Measurements from ENCODE around the gene CLDN9. TPM values are rescaled to one million over a fixed set of nuclear protein-coding genes. Genes with fewer than 3 reads are reported as not detected.

CLDN9 gene
- total and polyA plus RNA-seq, 3 donors from 2014 or later: 0.34 to 0.39 (median 0.37) TPM

- Histone ChIP-seq H3K27me3 (no peaks in the 10 kb centered on the region), H3K27ac (no peak overlapping the region), H3K4me3 (no peak overlapping the region), H3K4me1 (peaks cover 4% of the 10 kb centered on the region), H3K9me3 (no peaks in the 10 kb centered on the region), H3K36me3 (ENCODE audit: low read depth, missing control alignments) (no peaks in the 10 kb centered on the region)
- WGBS, 2 donors: 74 to 79% methylated on average over 11 to 13 of the region's 13 CpGs
- intact Hi-C loops (cut with DNase I; ENCODE audit: low total_unique reads): no loop called here
- TF ChIP-seq POLR2A (IDR thresholded peaks at IDR 0.05) (no peak), CTCF (IDR thresholded peaks at IDR 0.05) (no peak)
- DNase-seq: no peak
Measured at GRCh38 chr16:3007059-3007956, 5.4 kb upstream of the CLDN9 start.

GRCh38 chr16:3007957-3008689 lies 4.6 kb upstream of the CLDN9 start:
- no peak for TF ChIP-seq POLR2A (IDR thresholded peaks at IDR 0.05)
- no peak for TF ChIP-seq CTCF (IDR thresholded peaks at IDR 0.05)
- 43 to 55% methylated on average over 14 to 17 of the region's 17 CpGs for WGBS, 2 donors
- no peaks in the 10 kb centered on the region for H3K9me3 ChIP-seq
- intact Hi-C loops (cut with DNase I; ENCODE audit: low total_unique reads): no loop called here
- H3K4me1 ChIP-seq: peaks cover 4% of the 10 kb centered on the region
- H3K27me3 ChIP-seq: no peaks in the 10 kb centered on the region
- DNase-seq: no peak
- H3K4me3 ChIP-seq: no peak overlapping the region
- no peaks in the 10 kb centered on the region for H3K36me3 ChIP-seq (ENCODE audit: low read depth, missing control alignments)
- no peak overlapping the region for H3K27ac ChIP-seq

- Histone ChIP-seq H3K27me3 (no peaks in the 10 kb centered on the region), H3K4me1 (peaks cover 4% of the 10 kb centered on the region), H3K27ac (no peak overlapping the region), H3K4me3 (no peak overlapping the region), H3K36me3 (ENCODE audit: low read depth, missing control alignments) (no peaks in the 10 kb centered on the region), H3K9me3 (no peaks in the 10 kb centered on the region)
- no peak for DNase-seq
- 57 to 59% methylated on average over 4 of the region's 4 CpGs for WGBS, 2 donors
- TF ChIP-seq POLR2A (IDR thresholded peaks at IDR 0.05) (no peak), CTCF (IDR thresholded peaks at IDR 0.05) (no peak)
- intact Hi-C loops (cut with DNase I; ENCODE audit: low total_unique reads): no loop called here
Measured at GRCh38 chr16:3008690-3009037, 4.1 kb upstream of the CLDN9 start.

- WGBS, 2 donors: 58 to 72% methylated on average over 15 to 21 of the region's 21 CpGs
- H3K36me3 ChIP-seq (ENCODE audit: low read depth, missing control alignments): no peaks in the 10 kb centered on the region
- H3K4me1 ChIP-seq: peaks cover 3% of the 10 kb centered on the region
- no peak overlapping the region for H3K27ac ChIP-seq
- intact Hi-C loops (cut with DNase I; ENCODE audit: low total_unique reads): no loop called here
- no peaks in the 10 kb centered on the region for H3K27me3 ChIP-seq
- no peak for DNase-seq
- TF ChIP-seq CTCF (IDR thresholded peaks at IDR 0.05) (no peak), POLR2A (IDR thresholded peaks at IDR 0.05) (no peak)
- H3K9me3 ChIP-seq: no peaks in the 10 kb centered on the region
- H3K4me3 ChIP-seq: no peak overlapping the region
Measured at GRCh38 chr16:3009568-3010390, 2.9 kb upstream of the CLDN9 start.
